PC-3 (cell line): ENCODE results near the gene MSL1. TPM values are rescaled to one million over a fixed set of nuclear protein-coding genes. Genes with fewer than 3 reads are reported as not detected.

ENCODE experiments used
- ATAC-seq: fragments of 200-7000 bp; cut with Tn5 transposase; 2 replicates; pipeline ENCODE4 v1.9.1; 2020; ENCODE audit warnings: mild to moderate bottlenecking, moderate library complexity
- BruUV-seq: library from RNA; stranded (reverse); fragments of 400-500 nt; replicated peaks from 2 replicates; lab custom pipeline; 2021; lab: Mats Ljungman, UMichigan
- CTCF ChIA-PET: fragments of 300-600 bp; sonication (Branson Sonifier 250); formaldehyde crosslinking; loops from one replicate; lab custom pipeline; 2022; ENCODE audit warnings: antibody characterized with exemption; lab: Charles Lee
- POLR2A ChIA-PET: fragments of 300-600 bp; sonication (Branson Sonifier 250); formaldehyde crosslinking; loops from one replicate; lab custom pipeline; 2022; ENCODE audit warnings: antibody characterized with exemption; ENCODE audit not compliant: unreplicated experiment; lab: Charles Lee
- DNase-seq: peaks from one replicate; pipeline ENCODE4 v3.0.0-alpha.2; 2015
- H2AFZ ChIP-seq: fragments of 300-600 bp; sonication (generic); 2 replicates; pipeline ENCODE4 v1.6.0; 2016; ENCODE audit warnings: antibody characterized with exemption, low read length
- H3F3A ChIP-seq: fragments of 300-600 bp; sonication (generic); one replicate; pipeline ENCODE4 v1.6.0; 2017; ENCODE audit warnings: antibody characterized with exemption, low read length, control low read depth, mild to moderate bottlenecking; ENCODE audit not compliant: unreplicated experiment
- H3K27ac ChIP-seq: fragments of 300-600 bp; sonication (generic); 2 replicates; pipeline ENCODE4 v1.5.1; 2016; ENCODE audit warnings: mild to moderate bottlenecking, low read length
- H3K27me3 ChIP-seq: fragments of 300-600 bp; sonication (generic); 2 replicates; pipeline ENCODE4 v1.6.1; 2016; ENCODE audit warnings: low read length, mixed read lengths
- H3K36me3 ChIP-seq: fragments of 300-600 bp; sonication (generic); 2 replicates; pipeline ENCODE4 v1.6.1; 2016; ENCODE audit warnings: low read depth, mixed run types, low read length, mixed read lengths
- H3K4me1 ChIP-seq: fragments of 300-600 bp; sonication (generic); 2 replicates; pipeline ENCODE4 v1.5.1; 2016; ENCODE audit warnings: low read length; ENCODE audit not compliant: insufficient read depth
- H3K4me2 ChIP-seq: fragments of 300-600 bp; sonication (generic); 2 replicates; pipeline ENCODE4 v1.6.0; 2016; ENCODE audit warnings: low read length
- H3K4me3 ChIP-seq: fragments of 300-600 bp; sonication (generic); 2 replicates; pipeline ENCODE4 v1.5.1; 2016; ENCODE audit warnings: mild to moderate bottlenecking, low read length, mixed read lengths
- H3K79me2 ChIP-seq: fragments of 300-600 bp; sonication (generic); 2 replicates; pipeline ENCODE4 v1.6.1; 2017; ENCODE audit warnings: low read length, mixed read lengths
- H3K9ac ChIP-seq: fragments of 300-600 bp; sonication (generic); 2 replicates; pipeline ENCODE4 v1.6.0; 2016; ENCODE audit warnings: mild to moderate bottlenecking, low read length
- H3K9me2 ChIP-seq: fragments of 300-600 bp; sonication (generic); replicated peaks from 2 replicates; pipeline ENCODE4 v1.6.1; 2016; ENCODE audit warnings: mixed run types, low read length, mixed read lengths
- H3K9me3 ChIP-seq: fragments of 300-600 bp; sonication (generic); 2 replicates; pipeline ENCODE4 v1.6.1; 2016; ENCODE audit warnings: low read length, mixed read lengths
- H4K20me1 ChIP-seq: fragments of 300-600 bp; sonication (generic); 2 replicates; pipeline ENCODE4 v1.6.1; 2016; ENCODE audit warnings: low read length, mixed read lengths
- EZH2 ChIP-seq: fragments of 300-600 bp; sonication (generic); IDR thresholded peaks from one replicate; pipeline ENCODE4 v1.6.1; 2017; ENCODE audit warnings: antibody characterized with exemption, mild to moderate bottlenecking, low read length; ENCODE audit not compliant: unreplicated experiment
- EZH2phosphoT487 ChIP-seq: fragments of 300-600 bp; sonication (generic); IDR thresholded peaks from 2 replicates; pipeline ENCODE4 v1.6.1; 2018; ENCODE audit warnings: mild to moderate bottlenecking, antibody characterized with exemption, low read length, borderline replicate concordance
- intact Hi-C: fragments of 100-400 bp; cut with micrococcal nuclease; formaldehyde crosslinking; loops from 2 replicates; pipeline ENCODE4 v1.9.0; 2023
- total RNA-seq: library from RNA; depleted of rRNA; stranded (reverse); fragments of >200 nt; gene quantifications from 2 replicates; pipeline ENCODE4 v1.2.3, GENCODE V29; 2014
- TF ChIP-seq, protein P1 (sequence below): fragments of 300-600 bp; sonication (generic); conservative IDR thresholded peaks from 2 replicates; pipeline ENCODE4 v1.5.1; 2017; ENCODE audit warnings: antibody characterized with exemption, low read depth, mild to moderate bottlenecking, low read length

MSL1 gene
- total RNA-seq, 1 experiment from 2014 or later: 22.2 TPM

- H3K79me2 ChIP-seq: peaks cover 2% of the 10 kb centered on the region; the same call in 1 of the 2 replicates
- no peak for TF ChIP-seq EZH2
- TF ChIP-seq EZH2phosphoT487: no peak
- TF ChIP-seq, protein P1, sequence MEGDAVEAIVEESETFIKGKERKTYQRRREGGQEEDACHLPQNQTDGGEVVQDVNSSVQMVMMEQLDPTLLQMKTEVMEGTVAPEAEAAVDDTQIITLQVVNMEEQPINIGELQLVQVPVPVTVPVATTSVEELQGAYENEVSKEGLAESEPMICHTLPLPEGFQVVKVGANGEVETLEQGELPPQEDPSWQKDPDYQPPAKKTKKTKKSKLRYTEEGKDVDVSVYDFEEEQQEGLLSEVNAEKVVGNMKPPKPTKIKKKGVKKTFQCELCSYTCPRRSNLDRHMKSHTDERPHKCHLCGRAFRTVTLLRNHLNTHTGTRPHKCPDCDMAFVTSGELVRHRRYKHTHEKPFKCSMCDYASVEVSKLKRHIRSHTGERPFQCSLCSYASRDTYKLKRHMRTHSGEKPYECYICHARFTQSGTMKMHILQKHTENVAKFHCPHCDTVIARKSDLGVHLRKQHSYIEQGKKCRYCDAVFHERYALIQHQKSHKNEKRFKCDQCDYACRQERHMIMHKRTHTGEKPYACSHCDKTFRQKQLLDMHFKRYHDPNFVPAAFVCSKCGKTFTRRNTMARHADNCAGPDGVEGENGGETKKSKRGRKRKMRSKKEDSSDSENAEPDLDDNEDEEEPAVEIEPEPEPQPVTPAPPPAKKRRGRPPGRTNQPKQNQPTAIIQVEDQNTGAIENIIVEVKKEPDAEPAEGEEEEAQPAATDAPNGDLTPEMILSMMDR: no peak
- no peak overlapping the region for H2AFZ ChIP-seq
- no peaks in the 10 kb centered on the region; the same call in 1 of the 2 replicates for H4K20me1 ChIP-seq
- DNase-seq (no peak), ATAC-seq (no peak)
- H3K4me1 ChIP-seq: no peaks in the 10 kb centered on the region; the same call in 1 of the 2 replicates
- H3F3A ChIP-seq: no peaks in the 10 kb centered on the region
- POLR2A ChIA-PET: no interaction called here
- no peak overlapping the region for H3K4me2 ChIP-seq
- H3K9me2 ChIP-seq: no peaks in the 10 kb centered on the region
- CTCF ChIA-PET: no interaction called here
- no peaks in the 10 kb centered on the region for H3K9me3 ChIP-seq
- H3K36me3 ChIP-seq: peaks cover 8% of the 10 kb centered on the region
- H3K27ac ChIP-seq: no peak overlapping the region
- no peak overlapping the region for H3K4me3 ChIP-seq
- no peaks in the 10 kb centered on the region for H3K27me3 ChIP-seq
- intact Hi-C loops: no loop called here
- no peak overlapping the region for H3K9ac ChIP-seq
- BruUV-seq: no TSS peak
Measured at GRCh38 chr17:40092581-40092980, 29.2 kb upstream of the MSL1 start.

DNA sequence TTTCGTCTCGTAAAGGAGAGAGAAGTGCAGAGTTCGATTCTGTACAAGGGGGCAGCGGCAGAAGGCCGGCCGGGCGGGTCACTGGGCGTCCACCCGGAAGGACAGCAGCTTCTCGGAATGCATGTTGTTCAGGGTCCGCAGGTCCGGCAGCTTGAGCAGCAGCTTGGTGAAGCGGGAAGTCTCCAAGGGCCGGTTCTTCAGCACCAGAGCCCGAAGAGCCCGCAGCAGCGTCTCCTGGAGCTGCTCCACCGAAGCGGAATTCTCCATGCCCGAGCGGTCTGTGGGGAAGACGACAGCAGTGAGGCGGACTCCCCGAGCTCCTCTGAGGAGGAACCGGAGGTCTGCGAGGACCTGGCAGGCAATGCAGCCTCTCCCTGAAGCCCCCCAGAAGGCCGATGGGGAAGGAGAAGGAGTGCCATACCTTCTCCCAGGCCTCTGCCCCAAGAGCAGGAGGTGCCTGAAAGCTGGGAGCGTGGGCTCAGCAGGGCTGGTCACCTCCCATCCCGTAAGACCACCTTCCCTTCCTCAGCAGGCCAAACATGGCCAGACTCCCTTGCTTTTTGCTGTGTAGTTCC, 28.7 kb upstream of the MSL1 start:
- no TSS peak for BruUV-seq
- CTCF ChIA-PET: no interaction called here

More for the DNA sequence above, 28.7 kb upstream of the MSL1 start:
- H3K27me3 ChIP-seq: no peaks in the 10 kb centered on the region
- ATAC-seq (no peak), DNase-seq (no peak)
- no peaks in the 10 kb centered on the region for H3K9me2 ChIP-seq
- H3K4me2 ChIP-seq: no peak overlapping the region
- TF ChIP-seq, protein P1: no peak
- no peak for TF ChIP-seq EZH2phosphoT487
- TF ChIP-seq EZH2: no peak
- H3K27ac ChIP-seq: no peak overlapping the region
- intact Hi-C loops: no loop called here
- POLR2A ChIA-PET: no interaction called here
- H3K9ac ChIP-seq: no peak overlapping the region
- H3F3A ChIP-seq: no peaks in the 10 kb centered on the region
- H3K9me3 ChIP-seq: no peaks in the 10 kb centered on the region
- H3K4me3 ChIP-seq: no peak overlapping the region
- H2AFZ ChIP-seq: no peak overlapping the region
- peaks cover 7% of the 10 kb centered on the region for H3K79me2 ChIP-seq
- H3K36me3 ChIP-seq: peaks cover 8% of the 10 kb centered on the region
- peaks cover 4% of the 10 kb centered on the region for H3K4me1 ChIP-seq
- H4K20me1 ChIP-seq: no peaks in the 10 kb centered on the region; the same call in 1 of the 2 replicates
